ENCODE data around the gene DNAH7.

- TF ChIP-seq, protein P1, sequence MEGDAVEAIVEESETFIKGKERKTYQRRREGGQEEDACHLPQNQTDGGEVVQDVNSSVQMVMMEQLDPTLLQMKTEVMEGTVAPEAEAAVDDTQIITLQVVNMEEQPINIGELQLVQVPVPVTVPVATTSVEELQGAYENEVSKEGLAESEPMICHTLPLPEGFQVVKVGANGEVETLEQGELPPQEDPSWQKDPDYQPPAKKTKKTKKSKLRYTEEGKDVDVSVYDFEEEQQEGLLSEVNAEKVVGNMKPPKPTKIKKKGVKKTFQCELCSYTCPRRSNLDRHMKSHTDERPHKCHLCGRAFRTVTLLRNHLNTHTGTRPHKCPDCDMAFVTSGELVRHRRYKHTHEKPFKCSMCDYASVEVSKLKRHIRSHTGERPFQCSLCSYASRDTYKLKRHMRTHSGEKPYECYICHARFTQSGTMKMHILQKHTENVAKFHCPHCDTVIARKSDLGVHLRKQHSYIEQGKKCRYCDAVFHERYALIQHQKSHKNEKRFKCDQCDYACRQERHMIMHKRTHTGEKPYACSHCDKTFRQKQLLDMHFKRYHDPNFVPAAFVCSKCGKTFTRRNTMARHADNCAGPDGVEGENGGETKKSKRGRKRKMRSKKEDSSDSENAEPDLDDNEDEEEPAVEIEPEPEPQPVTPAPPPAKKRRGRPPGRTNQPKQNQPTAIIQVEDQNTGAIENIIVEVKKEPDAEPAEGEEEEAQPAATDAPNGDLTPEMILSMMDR (IDR thresholded peaks at IDR 0.05; ENCODE audit: insufficient read depth, low read depth, low read length): no peak
- TF ChIP-seq EZH2 (IDR thresholded peaks at IDR 0.05; ENCODE audit: insufficient read depth, low read length): no peak
Observed at GRCh38 chr2:195937176-195937575, 131.5 kb downstream of the DNAH7 start.
